Thoracic aorta (tissue), 2 donors: ENCODE data around the gene STUM. TPM values are rescaled to one million over a fixed set of nuclear protein-coding genes. Genes with fewer than 3 reads are reported as not detected.

Experiments used
- ATAC-seq: fragments of 150-250 bp; one replicate; pipeline ENCODE4 v1.8.0; 2017; ENCODE audit warnings: low read depth; ENCODE audit not compliant: insufficient number of reproducible peaks, low FRiP score
- DNase-seq: peaks from one replicate; pipeline ENCODE4 v3.0.0-alpha.2; 2020; ENCODE audit warnings: low spot score
- H3K27ac ChIP-seq, 2 donors: fragments of 200-600 bp; sonication (generic); 1 replicate in 1 of 2; 2 replicates in 1 of 2; pipeline ENCODE4 v1.5.1; 2016; ENCODE audit warnings: mild to moderate bottlenecking in 2 of 2, moderate library complexity in 2 of 2
- H3K27me3 ChIP-seq: fragments of 200-600 bp; sonication (generic); replicated peaks from 2 replicates; pipeline ENCODE4 v1.6.0; 2016; ENCODE audit warnings: mild to moderate bottlenecking; ENCODE audit not compliant: insufficient read depth
- H3K36me3 ChIP-seq: fragments of 200-600 bp; sonication (generic); one replicate; pipeline ENCODE4 v1.5.1; 2016
- H3K4me1 ChIP-seq, 2 donors: fragments of 200-600 bp; sonication (generic); 1 replicate in 1 of 2; 2 replicates in 1 of 2; pipeline versions ENCODE4 v1.5.1 to v1.6.0; 2016; ENCODE audit warnings: low read depth in 2 of 2, mild to moderate bottlenecking in 1 of 2; ENCODE audit not compliant: control insufficient read depth in 1 of 2
- H3K4me3 ChIP-seq: fragments of 200-600 bp; sonication (generic); 2 replicates; pipeline ENCODE4 v1.5.1; 2016; ENCODE audit warnings: mild to moderate bottlenecking
- H3K9me3 ChIP-seq: fragments of 200-600 bp; sonication (generic); 2 replicates; pipeline ENCODE4 v1.5.1; 2016
- total RNA-seq, 2 donors: library from RNA; depleted of rRNA; stranded (reverse); fragments of >200 nt; gene quantifications; one replicate each; pipeline versions ENCODE4 v1.1.0 to v1.2.3, GENCODE V29; 2016
- TF ChIP-seq, protein P1 (sequence below): fragments of 200-600 bp; sonication (generic); IDR thresholded peaks from one replicate; pipeline ENCODE4 v1.5.1; 2019; ENCODE audit warnings: antibody characterized with exemption

STUM gene
- total RNA-seq, 2 donors from 2014 or later = 0.41 to 1.6 TPM

DNA sequence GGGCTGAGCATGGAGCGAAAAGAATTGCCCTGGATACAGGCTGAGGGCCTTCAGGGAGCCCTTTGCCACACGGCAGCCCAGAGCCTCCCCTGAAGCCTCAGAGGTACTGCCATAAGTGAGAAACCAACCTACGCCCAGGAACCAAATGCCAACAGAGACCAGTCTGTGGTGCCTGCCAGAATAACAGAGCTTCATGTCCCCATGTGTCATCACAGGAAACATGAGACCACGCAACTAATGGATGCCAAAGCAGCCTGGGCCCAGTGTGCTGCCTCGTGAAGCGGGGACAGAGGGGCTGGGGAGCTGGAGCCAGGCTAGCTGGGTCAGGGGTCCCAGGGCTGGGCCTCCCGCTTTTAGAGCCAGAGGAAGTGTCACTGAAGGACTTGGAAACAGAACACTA, 18.7 kb upstream of the STUM start:
- H3K27ac ChIP-seq = no peak overlapping the region
- no peaks in the 10 kb centered on the region for H3K9me3 ChIP-seq
- TF ChIP-seq, protein P1, sequence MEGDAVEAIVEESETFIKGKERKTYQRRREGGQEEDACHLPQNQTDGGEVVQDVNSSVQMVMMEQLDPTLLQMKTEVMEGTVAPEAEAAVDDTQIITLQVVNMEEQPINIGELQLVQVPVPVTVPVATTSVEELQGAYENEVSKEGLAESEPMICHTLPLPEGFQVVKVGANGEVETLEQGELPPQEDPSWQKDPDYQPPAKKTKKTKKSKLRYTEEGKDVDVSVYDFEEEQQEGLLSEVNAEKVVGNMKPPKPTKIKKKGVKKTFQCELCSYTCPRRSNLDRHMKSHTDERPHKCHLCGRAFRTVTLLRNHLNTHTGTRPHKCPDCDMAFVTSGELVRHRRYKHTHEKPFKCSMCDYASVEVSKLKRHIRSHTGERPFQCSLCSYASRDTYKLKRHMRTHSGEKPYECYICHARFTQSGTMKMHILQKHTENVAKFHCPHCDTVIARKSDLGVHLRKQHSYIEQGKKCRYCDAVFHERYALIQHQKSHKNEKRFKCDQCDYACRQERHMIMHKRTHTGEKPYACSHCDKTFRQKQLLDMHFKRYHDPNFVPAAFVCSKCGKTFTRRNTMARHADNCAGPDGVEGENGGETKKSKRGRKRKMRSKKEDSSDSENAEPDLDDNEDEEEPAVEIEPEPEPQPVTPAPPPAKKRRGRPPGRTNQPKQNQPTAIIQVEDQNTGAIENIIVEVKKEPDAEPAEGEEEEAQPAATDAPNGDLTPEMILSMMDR = no peak
- no peak for DNase-seq
- H3K36me3 ChIP-seq = no peaks in the 10 kb centered on the region
- H3K27me3 ChIP-seq = no peaks in the 10 kb centered on the region
- peaks cover 0 to 3% of the 10 kb centered on the region in 2 donors for H3K4me1 ChIP-seq
- no peak for ATAC-seq
- no peak overlapping the region for H3K4me3 ChIP-seq

DNA sequence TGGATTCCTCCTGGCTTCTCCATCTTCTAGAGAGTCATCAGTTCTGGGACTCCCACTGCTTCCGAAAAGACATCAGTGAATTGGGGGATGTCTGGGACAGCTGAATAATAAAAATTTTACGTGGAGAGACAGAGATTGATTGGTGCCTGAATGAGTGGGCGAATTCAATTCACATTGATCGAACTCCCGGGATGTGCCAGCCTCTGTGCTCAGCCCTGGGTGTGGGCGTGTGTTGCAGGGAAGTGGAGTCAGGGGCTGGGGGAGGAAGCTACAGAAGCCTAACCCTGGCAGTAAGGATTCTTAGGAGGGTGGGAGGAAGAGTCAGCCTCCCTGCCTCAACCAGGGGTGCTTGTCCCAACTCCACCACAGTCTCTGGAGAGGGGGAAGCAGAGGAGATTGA, 18.0 kb upstream of the STUM start:
- Histone ChIP-seq H3K27me3 (no peaks in the 10 kb centered on the region), H3K9me3 (no peaks in the 10 kb centered on the region), H3K27ac (no peak overlapping the region), H3K4me1 (peaks cover 0 to 3% of the 10 kb centered on the region in 2 donors), H3K4me3 (no peak overlapping the region), H3K36me3 (no peaks in the 10 kb centered on the region)
- DNase-seq (no peak), ATAC-seq (no peak)
- TF ChIP-seq, protein P1 = no peak

DNA sequence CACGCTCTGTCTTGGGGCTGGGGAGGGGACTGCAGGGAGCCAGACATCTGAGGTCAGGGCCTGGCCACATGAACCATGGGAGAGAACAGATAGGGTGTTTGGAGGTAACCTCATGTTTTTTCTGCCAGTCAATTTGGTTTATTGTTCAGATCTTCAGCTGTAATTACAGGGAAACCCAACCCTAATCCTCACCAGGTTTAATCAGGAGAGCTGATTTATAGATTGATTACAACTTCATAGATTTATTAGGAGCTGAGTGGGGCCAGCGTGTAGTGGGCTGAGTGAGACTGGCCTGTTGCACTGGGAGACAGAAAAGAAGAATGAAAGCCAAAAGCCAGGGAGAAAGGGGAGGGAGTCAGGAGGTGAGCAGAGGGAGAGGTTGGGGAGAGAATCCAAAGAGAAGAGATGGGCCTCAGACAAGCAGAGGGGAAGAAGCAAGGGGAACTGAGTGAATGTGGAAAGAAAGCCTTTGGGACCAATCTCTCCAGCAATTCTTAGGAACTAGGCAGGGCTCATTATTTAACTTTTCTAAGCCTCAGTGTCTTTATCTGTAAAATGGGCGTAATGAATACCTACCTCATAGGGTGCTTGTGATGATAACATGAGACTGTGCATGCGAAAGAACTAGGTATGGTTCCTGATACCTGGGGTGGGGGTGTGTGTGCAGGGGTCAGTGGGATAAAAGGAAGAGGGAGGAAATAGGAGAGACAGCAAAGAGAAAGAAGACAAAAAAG, 17.0 kb upstream of the STUM start:
- Histone ChIP-seq H3K27me3 (no peaks in the 10 kb centered on the region), H3K4me1 (peaks cover 0 to 3% of the 10 kb centered on the region in 2 donors), H3K36me3 (no peaks in the 10 kb centered on the region), H3K4me3 (no peak overlapping the region), H3K27ac (no peak overlapping the region), H3K9me3 (no peaks in the 10 kb centered on the region)
- DNase-seq (no peak), ATAC-seq (no peak)
- TF ChIP-seq, protein P1 = no peak

DNA sequence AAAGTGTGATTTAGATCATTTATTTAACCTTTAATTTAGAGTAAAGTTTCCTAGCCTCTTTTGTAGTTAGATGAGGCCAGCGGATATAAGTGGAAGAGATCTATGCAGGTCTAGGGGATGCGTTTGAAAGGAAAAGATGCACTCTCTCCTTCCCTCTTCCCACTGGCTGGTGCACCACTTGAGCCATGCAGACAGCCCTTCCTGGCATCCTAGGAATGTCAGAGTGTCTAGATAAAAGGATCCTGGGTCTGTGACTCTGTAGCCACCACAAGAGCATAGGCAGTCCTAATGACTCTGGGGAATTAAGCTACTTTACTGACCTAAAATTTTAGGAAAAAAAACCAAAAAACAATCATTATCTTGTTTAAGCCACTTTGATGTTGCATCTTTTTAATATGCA, 16.0 kb upstream of the STUM start:
- no peak for DNase-seq
- TF ChIP-seq, protein P1 = no peak
- ATAC-seq = no peak

DNA sequence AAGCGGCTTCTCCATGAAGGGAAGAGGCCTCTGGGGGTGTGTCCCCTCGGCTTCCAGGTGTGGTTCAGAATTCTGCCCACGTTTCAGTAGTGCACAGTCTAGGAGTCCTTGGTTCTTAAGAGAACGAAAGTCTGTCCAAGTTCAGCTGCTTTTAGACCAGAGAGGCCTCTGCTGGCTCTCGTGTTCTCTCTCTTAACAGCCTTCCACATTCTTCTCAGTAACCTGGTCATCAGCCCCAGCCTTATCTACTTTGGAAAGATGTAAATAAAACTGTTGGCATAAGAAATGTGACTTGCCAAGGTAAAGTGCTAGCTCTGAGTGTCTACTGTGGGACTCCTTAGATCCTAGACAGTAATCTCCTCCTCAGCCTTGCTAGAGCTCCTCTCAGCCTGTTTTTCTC, 15.3 kb upstream of the STUM start:
- ATAC-seq = no peak

More for the DNA sequence above, 16.0 kb upstream of the STUM start:
- Histone ChIP-seq H3K9me3 (no peaks in the 10 kb centered on the region), H3K27ac (no peak overlapping the region), H3K27me3 (no peaks in the 10 kb centered on the region), H3K4me1 (no peaks in the 10 kb centered on the region), H3K4me3 (no peak overlapping the region), H3K36me3 (no peaks in the 10 kb centered on the region)

More for the DNA sequence above, 15.3 kb upstream of the STUM start:
- TF ChIP-seq, protein P1 = no peak
- H3K27ac ChIP-seq = no peak overlapping the region
- no peaks in the 10 kb centered on the region for H3K36me3 ChIP-seq
- no peaks in the 10 kb centered on the region for H3K27me3 ChIP-seq
- no peak overlapping the region for H3K4me3 ChIP-seq
- H3K9me3 ChIP-seq = no peaks in the 10 kb centered on the region
- no peaks in the 10 kb centered on the region for H3K4me1 ChIP-seq
- no peak for DNase-seq
